ENCODE data around the gene RAMACL.

The RAMACL gene

DNA sequence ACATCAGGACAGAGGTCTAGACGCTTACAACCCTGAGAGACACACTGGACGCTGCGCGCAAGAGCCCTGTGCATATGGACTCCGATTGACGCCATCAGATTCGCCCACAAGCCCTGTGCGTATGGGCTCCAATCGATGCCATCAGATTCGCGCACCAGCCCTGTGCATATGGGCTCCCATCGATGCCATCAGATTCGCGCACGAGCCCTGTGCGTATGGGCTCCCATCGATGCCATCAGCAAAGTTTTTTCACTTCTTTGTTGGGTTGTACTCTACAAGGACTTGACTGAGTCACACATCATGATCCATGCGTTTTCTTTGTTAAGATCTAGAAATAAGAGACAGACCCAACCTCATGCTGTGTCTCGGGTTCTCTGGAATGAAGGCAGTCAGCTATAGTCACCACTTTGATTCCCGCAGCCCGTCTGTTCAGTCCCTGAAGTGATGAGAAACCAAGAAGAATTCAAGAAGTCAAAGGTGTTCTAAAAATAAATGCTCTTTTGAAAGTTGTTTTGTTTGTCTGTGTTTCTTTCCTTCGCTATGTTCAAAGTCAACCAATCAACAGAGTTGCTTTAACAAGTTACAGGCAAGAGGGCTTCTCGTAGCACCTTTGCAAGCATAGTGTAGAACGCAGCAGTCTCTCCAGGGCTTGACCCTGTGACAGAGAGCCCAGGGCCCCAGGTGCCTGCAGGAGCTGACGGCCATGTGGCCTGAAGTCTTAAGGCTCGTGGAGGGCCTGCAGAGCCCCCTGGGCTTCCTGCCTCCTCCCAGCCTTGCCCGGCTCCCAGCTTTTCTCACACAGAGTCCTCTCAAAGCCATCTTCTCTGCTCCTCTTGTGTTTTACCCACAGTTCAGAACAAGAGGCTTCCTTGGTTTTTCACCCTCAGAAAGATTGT, 32.6 kb upstream of the RAMACL start:
- DNase-seq (ENCODE audit: extremely low read depth in 1 of 2, low read depth in 1 of 2), result no peak

DNA sequence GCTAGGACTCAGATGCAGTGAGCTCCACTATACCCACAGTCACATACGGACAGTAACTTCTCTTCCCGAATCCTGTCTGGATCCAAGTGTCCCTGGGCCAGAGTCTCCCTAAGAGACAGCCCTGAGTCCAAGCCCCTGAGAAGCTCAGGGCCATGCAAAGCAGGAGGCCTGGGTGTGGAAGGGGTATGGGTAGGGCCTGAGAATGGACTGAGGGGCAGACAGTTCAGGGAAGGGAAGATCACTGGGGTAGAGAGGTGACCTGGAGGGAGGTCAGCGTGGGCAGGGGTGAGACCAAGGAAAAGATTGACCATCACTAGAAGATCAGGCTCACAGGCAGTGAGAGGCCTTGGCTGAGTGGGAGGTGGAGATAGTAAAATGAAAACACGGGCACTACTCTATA, 31.8 kb upstream of the RAMACL start:
- no peak for DNase-seq (ENCODE audit: extremely low read depth in 1 of 2, low read depth in 1 of 2)

DNA sequence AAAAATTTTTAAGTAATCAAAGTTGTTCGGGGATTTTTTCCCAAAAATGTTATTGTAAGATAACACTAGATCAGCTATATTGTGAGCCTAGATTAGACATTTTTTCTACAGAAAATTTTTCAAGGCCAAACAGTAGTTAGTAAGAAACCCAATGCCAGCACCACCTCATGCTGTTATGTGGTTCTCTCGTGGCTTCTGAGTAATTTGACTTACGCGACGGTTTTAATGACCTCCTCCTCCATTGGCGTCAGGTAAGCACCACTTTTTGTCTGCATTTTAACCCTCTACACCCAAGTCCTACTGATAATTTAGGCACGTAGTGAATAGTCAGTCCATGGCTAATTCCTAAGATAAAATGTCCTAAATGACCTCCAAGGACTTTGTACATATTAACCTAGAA, 30.9 kb upstream of the RAMACL start:
- no peak for DNase-seq (ENCODE audit: extremely low read depth in 1 of 2, low read depth in 1 of 2)

DNA sequence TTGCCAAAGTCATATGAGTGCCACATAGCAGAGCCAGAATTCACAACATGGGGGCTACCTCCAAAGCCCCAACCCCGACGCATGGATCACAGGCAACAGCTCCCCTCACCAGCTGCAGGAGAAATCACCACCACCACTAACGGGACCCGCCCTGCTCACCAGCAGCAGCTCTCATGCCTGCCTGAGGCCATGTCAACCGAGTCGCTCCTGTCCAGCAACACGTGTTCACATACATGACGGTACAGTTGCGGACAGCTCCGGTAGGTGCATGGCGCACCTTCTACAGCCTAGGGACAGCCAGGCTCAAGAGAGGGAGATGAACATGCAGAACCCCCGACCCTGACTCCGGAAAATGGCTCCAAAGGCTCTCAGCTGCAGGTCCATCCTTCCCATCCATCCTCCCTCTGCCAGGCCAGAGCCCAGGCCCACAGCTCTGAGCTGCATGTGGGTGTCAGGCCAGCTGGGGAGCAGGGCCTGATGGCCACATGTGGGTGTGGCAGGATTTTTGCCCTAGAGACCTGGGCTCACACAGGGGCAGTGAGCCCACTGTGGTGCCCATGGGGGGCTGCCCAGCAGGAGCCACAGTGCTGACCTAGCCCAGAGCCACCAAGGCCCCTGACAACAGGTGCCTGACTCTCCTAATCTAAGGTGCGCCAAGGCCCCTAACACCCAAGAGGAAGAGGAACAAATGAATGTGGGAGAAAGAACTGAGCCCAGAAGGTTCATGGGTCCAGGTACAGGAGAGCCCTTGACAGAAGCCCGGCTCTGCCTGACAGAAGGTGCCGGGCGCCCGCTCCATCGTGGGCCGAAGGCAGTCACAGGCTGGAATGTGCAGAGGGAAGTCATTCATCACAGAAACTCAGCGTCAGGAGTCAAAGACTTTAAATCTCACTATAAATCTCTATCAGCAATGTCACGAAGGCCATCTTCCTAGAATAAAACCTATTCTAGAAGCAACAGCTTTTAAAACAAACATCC, 30.1 kb upstream of the RAMACL start:
- DNase-seq (ENCODE audit: extremely low read depth in 1 of 2, low read depth in 1 of 2), result no peak

DNA sequence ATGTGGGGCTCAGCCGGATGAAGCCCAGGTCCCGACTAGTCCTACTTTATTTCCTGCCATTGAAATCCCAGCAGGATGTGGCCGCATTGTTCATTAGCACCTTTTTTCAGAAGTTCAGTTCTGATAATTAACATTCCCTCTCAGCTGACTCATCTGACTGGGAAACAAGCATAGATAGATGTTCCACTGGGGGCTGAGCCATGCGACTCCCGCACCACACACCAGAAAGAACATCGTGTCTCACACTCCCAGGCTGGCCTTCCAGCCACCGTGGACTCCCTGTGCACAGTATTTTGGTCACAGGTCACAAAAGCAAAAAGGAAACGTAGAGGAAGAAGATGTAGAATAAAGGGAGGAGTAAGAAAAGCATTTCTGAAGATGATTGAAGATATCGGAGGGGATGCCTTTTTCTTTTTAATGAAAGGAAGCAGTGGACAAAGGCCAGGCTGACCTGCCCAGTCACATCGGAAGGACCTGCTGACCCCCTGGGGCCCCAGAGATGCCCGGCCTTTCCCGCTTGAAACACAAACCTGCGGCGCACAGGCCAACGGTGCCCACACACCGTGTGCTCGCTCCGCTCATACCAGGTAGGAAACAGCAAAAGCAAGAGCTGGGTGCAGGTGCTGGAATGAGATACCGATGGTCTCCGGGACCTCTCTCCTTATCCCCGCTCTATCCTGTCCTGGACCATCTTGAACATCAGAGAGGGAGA, 28.7 kb upstream of the RAMACL start:
- no peak for DNase-seq (ENCODE audit: extremely low read depth in 1 of 2, low read depth in 1 of 2)

DNA sequence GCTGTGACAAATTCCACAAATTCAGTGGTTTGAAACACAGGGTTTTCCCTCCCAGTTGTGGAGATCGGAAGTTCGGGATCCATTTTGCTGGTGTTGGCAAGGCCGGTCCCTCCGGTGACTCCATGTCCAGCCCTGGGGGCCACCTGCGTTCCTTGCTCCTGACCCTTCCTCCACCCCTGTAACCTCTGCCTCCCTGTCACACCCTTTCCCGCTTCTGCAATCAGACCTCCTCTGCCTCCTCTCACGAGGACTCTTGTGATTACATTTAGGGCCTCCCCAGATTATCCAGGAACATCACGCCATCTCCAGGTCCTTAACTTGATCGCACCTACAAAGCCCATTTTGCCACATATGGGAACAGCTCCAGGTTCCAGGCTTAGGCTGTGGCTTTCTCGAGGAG, 28.1 kb upstream of the RAMACL start:
- no peak for DNase-seq (ENCODE audit: extremely low read depth in 1 of 2, low read depth in 1 of 2)

DNA sequence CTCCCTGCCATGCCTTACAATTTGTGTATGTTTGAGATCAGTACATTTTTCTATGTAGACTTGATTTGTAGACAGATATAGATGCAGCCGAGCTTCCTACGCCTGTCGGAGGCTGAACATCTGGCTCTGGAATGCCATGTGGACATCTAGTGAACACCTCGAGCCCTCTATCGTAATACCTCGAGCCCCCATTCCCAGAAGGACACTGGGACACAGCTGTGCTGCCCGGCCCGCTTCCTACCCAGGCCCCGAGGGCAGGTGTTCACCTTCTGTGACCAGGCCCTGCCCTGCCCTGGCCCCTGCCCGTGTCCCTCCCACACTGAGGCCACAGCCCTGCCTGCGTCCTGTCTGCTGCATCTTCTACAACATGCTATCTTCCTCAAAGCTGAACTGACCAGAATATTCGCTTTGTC, 27.7 kb upstream of the RAMACL start:
- DNase-seq (ENCODE audit: extremely low read depth in 1 of 2, low read depth in 1 of 2), result no peak

DNA sequence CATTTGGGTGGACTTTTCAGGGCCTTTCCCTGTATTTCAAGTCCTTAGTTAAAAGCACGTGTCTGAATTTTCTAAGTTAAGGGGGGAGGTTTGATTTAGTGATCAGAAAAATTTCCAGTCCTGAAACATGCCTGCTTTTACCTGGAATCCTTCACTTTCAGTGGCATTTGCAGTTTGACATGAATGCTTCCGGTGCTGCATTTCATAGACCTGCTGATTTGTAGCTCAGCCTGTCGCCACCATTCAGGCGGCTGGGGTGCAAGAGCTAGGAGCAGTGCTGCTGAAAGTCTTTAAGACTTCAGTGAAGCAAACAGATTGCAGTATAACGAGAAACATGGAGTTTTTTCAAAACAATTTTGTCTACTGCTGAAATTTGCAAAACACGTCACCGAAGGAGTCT, 26.5 kb upstream of the RAMACL start:
- no peak for DNase-seq (ENCODE audit: extremely low read depth in 1 of 2, low read depth in 1 of 2)

DNA sequence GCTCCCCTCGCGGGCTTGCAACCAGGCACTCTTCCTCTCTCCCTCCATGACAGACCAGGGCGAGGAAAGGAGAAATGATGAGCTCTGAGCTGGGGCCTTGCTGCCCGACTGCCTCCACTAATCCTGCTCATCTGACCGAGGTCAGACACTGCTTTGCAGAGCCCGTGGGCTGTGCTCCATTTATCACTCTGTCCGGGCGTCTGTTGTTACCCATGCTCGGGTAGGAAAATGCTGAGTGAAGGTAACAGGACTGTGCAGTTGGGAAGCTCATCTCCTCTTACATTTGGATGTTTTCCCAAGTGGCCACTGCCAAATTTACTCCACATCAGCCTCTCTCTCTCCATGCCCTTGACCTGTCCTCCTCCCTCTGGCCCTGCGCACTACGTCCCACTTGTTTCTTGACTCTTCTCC, 26.0 kb upstream of the RAMACL start:
- no peak for DNase-seq (ENCODE audit: extremely low read depth in 1 of 2, low read depth in 1 of 2)

DNA sequence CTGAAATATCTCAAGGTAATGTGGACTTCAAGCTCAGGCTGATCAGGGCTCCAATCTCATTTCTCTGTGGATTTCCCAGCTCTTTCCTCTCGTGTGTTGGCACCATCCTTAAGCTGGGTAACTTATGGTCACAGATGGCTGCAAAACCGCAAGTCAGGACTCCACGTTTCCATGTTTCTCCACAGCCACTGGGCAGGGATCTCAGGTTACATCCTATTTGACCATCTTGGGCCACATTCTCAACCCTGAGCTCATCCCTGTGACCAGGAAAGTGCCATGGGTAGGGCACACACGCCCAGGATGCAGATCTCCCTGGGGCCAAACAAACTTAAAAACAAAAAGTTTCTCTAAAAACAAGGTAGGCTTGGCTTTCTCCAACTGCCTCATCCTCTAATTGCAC, 25.2 kb upstream of the RAMACL start:
- no peak for DNase-seq (ENCODE audit: extremely low read depth in 1 of 2, low read depth in 1 of 2)

DNA sequence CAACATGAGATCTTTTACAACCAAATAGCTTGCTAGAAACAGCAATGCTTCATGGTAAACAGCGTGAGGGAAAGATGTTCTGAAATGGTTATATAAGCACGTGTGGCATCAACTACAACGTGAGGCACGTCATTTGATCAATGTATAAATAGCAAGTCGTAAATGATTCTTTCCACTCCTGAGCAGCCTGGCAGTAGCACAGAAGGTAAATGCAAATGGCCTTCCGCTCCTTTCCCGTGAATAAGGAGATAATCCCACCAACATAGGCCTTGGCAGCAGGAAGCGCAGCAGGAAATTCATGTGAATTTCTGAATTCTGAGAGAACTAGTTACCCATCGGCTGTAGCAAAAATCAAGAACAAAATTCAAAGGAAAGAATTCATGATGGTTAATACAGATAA, 23.6 kb upstream of the RAMACL start:
- DNase-seq (ENCODE audit: extremely low read depth in 1 of 2, low read depth in 1 of 2), result no peak

DNA sequence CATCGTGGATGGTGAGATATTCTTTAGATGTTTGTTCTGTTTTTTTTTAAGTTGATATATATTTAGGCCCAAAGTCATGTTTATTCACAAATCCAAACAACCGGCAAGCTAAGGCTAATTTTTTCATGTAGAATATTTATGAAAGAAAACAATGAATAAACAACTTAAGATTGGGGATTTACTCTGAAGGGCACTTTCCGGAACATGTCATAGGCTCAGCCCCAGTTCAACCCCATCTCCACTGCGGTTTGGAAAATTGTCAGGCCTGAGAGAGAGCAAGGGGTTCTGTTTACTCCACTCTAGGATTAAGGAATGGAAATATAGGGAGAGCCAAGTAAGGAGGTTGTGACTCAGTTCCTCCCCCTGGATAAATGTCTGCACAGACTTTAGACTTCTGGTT, 22.3 kb upstream of the RAMACL start:
- no peak for DNase-seq (ENCODE audit: extremely low read depth in 1 of 2, low read depth in 1 of 2)

DNA sequence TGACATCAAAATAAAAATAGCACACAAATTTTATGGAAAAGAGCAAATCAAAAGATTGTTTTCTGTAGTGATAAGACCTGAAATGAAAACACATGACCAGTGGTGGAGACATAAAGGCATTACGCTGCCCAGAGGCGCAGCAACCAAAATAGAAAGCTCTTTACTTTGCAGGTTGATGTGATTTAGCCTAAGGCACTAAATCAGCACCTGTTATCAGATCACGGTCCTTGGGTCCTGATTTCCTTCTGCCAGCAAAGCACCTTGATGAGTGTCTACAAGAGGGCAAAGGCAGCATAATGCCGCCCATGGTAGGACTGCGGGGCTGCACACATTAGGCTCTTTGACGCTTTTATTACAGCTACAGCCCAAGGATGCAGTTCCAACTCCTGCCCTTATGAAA, 19.3 kb upstream of the RAMACL start:
- no peak for DNase-seq (ENCODE audit: extremely low read depth in 1 of 2, low read depth in 1 of 2)

DNA sequence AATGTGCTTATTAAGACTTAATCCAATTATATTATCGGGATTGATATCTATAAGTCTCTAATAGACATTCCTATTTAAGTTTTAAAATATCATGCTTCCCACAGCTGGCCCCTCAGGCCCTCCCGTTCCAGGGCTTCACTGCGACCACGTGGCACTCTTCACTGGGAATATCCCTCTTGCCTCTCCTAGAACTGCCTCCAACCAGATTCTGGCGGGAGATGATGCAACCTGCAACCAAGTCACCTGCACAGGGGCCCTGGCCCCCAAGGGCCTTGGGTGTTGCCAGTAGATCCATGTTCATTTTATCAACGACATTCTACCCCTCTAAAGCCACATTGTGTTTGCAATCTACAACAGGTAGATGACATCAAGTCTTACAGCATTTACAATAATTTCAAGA, 18.4 kb upstream of the RAMACL start:
- no peak for DNase-seq (ENCODE audit: extremely low read depth in 1 of 2, low read depth in 1 of 2)

DNA sequence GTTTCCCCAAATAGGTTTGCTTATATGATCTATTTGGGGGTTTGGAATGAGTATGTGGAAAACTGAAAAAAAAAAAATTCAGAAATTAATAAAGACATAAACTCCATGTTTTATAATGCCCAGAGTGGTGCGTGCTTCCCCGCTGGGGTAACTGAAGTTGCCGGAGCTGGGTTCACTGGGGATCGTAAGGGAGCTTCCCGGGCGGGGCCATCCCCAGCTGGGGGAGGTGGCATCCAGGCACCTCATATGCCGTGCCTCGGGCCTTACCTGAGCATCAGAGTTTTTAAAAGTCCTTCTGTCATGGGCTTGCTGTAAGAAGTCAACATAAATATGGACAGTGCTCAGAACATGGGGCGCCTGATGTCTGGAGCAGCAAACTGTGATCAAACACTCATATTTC, 17.9 kb upstream of the RAMACL start:
- no peak for DNase-seq (ENCODE audit: extremely low read depth in 1 of 2, low read depth in 1 of 2)

DNA sequence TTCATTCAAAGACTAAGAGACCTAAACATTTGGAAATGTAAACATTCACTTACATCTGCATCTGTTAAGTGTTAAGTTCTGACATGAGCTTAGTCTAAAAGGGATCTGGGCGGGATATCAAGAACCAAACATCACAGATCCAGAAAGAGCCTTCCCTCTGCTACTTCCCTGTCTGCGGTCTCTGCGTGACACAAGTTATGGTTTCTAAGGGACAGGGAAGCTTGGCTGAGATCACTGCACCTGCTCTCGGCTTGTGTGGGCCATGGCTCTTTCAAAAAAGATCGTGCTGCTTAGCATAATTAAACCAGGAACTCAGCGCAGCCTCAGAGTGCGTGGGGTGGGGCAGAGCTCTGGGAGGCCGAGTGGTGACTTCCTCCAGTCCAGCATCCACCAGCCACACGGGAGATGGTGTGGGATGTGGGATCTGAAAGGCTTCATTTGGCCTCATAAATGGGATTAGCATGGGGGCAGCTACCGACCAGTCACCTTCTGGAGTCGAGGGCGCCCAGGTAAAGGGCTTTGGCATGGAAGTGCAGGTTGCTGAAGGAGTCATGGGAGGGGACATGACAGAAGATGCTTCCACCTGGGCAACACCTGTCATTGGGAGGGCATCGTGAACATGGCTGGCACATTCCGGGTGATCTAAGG, 16.7 kb upstream of the RAMACL start:
- DNase-seq (ENCODE audit: extremely low read depth in 1 of 2, low read depth in 1 of 2), result no peak

DNA sequence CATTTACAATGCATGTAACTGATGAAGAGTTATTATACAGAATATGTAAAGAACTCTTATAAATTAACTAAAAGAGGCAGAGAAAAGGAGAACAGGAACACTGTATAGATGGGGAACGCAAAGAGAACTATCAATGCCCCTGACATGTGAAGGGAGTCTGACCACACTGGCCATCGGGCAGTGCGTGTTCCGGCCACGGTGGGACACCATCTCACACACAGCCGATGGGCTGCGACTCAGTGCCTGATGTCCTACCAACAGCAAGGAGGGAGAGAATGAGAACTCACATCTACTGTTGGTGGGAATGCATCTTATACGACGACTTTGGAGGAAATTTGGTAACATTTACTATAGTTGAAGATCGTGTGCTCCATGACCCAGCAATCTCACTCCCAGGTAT, 15.5 kb upstream of the RAMACL start:
- no peak for DNase-seq (ENCODE audit: extremely low read depth in 1 of 2, low read depth in 1 of 2)

DNA sequence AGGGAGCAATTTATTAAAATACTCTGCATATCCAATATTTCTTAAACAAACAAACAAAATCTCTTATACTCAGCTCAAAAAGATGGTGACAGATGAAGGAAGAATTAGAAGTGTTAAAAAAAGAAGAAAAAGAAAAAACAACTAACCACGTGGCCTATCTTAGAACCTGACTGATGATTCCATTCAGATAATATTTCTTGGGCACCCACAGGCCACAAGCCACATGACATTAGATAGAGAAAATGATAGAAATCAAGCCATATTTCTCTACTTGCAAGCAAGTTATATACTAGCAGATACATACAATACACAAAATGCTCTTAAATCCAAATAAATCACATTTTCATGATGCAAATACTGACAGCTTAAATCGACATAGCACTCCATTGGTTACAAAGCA, 14.5 kb upstream of the RAMACL start:
- DNase-seq (ENCODE audit: extremely low read depth in 1 of 2, low read depth in 1 of 2), result no peak

DNA sequence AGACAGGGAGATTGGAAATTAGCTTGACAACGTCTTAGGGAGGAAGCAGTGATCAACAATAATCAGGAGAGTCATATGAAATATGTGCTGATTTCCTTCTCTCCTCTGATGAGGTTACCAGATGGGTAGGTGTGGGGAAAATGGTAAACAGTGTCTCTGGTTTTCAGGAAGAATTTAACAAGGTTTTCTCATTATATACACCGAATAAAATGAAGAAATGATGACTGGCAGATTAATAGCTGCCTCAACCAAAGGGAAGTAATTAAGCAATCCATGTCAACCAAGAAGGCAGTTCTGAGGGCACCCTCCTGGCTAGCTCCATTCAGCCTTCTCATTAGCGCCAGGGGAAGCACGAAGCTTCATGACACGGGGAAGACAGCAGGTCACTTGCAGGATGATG, 12.7 kb upstream of the RAMACL start:
- no peak for DNase-seq (ENCODE audit: extremely low read depth in 1 of 2, low read depth in 1 of 2)

DNA sequence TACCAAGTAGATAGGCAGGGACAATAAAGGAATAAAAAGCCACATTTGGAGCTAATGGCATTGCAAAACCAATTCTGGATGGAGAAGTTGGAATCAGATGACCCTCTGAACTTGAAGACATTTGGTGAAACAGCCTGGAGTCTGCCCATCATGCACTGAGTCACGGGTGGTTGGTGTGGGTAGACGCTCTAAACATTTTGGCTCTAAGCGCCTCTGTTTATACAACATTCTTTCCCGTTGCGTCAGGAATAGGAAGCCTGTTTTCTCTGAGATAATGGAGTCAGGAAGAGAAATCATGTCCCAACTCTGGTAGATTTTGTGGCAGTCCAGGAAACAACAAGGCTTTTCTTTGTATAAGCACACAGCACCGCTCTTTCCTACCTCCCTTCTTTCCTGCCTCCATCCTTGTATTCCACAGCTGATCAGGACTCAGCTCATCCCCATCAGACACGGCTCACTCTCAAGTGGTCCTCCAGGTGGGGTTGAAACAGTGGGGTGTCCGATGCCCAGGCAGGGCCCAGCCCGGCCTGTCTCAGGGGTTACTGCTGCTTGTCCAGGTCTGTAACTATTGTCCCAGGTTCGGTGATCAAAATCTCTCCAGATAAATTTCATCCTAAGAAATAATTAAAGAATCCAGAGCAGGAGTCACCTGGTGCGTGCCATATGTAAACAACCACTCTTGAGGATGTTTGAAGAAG, 12.1 kb upstream of the RAMACL start:
- DNase-seq (ENCODE audit: extremely low read depth in 1 of 2, low read depth in 1 of 2), result no peak
